Measurements from ENCODE around the gene NMNAT3.

Gene NMNAT3

GRCh38 chr3:139537795-139538621, 139.8 kb downstream of the NMNAT3 start:
- DNase-seq: no peak

GRCh38 chr3:139537361-139537760, 140.4 kb downstream of the NMNAT3 start:
- no peak for DNase-seq

- DNase-seq: no peak
Observed at GRCh38 chr3:139534992-139535879, 142.5 kb downstream of the NMNAT3 start.

- DNase-seq: peak; percentile 34
Observed at GRCh38 chr3:139534455-139534812, 143.3 kb downstream of the NMNAT3 start.

GRCh38 chr3:139533781-139534454, 143.9 kb downstream of the NMNAT3 start:
- DNase-seq: no peak

GRCh38 chr3:139532976-139533375, 144.8 kb downstream of the NMNAT3 start:
- no peak for DNase-seq

- DNase-seq: no peak
Observed at GRCh38 chr3:139530717-139531116, 147.1 kb downstream of the NMNAT3 start.

GRCh38 chr3:139529662-139530061, 148.1 kb downstream of the NMNAT3 start:
- DNase-seq: no peak

- no peak for DNase-seq
Observed at GRCh38 chr3:139528924-139529323, 148.8 kb downstream of the NMNAT3 start.

- no peak for DNase-seq
Observed at GRCh38 chr3:139528281-139528680, 149.5 kb downstream of the NMNAT3 start.

- DNase-seq: no peak
Observed at GRCh38 chr3:139527265-139527664, 150.5 kb downstream of the NMNAT3 start.

- DNase-seq: no peak
Observed at GRCh38 chr3:139526146-139526545, 151.6 kb downstream of the NMNAT3 start.

- no peak for DNase-seq
Observed at GRCh38 chr3:139524841-139525636, 152.7 kb downstream of the NMNAT3 start.

- no peak for DNase-seq
Observed at GRCh38 chr3:139523718-139524117, 154.1 kb downstream of the NMNAT3 start.

- DNase-seq: no peak
Observed at GRCh38 chr3:139523166-139523565, 154.6 kb downstream of the NMNAT3 start.

- no peak for DNase-seq
Observed at GRCh38 chr3:139522421-139522820, 155.4 kb downstream of the NMNAT3 start.

- DNase-seq: no peak
Observed at GRCh38 chr3:139521816-139522215, 156.0 kb downstream of the NMNAT3 start.

- DNase-seq: no peak
Observed at GRCh38 chr3:139521144-139521543, 156.6 kb downstream of the NMNAT3 start.

GRCh38 chr3:139519998-139520737, 157.6 kb downstream of the NMNAT3 start:
- DNase-seq: no peak

GRCh38 chr3:139518926-139519842, 158.6 kb downstream of the NMNAT3 start:
- no peak for DNase-seq

GRCh38 chr3:139518306-139518705, 159.5 kb downstream of the NMNAT3 start:
- no peak for DNase-seq
